ENCODE data around the gene NUFIP2.
A peak's percentile ranks its signal among the peaks of the same experiment; 100 is the strongest.
"Not testable (repeated sequence)": the region's sequence is repeated elsewhere in the genome, so short reads cannot be mapped to it uniquely, and the experiment has no call there.

NUFIP2 gene

DNA sequence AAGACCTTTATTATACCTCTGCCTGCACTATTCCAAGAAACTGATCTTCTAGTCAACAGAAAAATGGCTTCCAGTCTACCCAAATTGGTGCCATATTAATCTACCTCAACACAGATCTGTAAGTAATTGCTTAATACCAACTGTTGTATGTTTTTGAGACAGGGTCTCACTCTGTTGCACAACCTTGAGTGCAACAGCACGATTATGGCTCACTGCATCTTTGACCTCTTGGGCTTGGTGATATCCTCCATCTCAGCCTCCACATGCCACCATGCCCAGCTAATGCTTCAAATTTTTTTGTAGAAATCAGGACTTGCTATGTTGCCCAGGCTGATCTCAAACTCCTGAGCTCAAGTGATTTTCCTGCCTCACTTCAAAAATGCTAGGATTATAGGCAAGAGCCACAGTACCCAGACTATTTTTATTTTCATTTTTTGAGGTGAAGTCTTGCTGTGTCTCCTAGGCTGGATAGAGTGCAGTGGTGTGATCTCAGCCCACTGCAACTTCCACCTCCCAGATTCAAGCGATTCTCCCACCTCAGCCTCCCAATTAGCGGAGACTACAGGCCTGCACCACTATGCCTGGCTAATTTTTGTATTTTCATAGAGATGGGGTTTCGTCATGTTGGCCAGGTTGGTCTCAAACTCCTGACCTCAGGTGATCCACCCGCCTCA lies 14.4 kb downstream of the NUFIP2 start:
- no peak for DNase-seq (ENCODE audit: low read depth, low spot score)

DNA sequence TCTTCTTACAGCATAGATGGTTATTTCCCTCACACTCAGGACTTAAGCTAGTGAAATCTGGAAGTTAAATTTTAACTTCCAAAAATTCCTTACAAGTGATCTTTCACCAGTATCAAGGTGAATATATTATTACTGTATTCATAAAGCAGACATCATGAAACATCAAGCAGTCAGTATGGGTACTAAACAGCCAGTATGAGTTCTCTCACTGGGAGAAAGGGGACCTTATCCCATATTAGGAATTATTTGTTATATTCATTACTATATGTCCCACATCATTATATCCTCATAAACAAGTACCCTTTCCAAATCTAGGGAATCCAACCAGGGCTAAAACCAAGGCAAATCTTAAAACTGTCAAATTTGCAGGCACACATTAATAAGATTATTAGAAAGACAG lies 15.3 kb downstream of the NUFIP2 start:
- no peak for DNase-seq (ENCODE audit: low read depth, low spot score)

DNA sequence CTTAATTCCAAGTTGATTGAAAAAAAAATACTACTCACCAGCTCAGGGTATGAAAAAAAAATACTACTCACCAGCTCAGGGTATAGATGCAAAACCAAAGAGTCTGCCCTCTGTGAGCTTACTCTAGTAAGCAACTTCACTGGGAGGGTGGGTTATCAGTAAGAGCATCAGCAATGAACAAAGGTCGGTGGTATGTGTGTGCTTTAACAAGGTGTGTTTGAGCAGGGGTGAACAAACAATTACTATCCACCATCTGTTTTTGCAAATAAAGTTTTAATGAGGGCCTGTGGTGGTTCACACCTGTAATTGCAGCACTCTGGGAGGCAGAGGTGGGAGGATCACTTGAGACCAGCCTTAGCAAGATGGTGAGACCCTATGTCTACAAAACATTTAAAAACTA lies 20.0 kb downstream of the NUFIP2 start:
- no peak for DNase-seq (ENCODE audit: low read depth, low spot score)

DNA sequence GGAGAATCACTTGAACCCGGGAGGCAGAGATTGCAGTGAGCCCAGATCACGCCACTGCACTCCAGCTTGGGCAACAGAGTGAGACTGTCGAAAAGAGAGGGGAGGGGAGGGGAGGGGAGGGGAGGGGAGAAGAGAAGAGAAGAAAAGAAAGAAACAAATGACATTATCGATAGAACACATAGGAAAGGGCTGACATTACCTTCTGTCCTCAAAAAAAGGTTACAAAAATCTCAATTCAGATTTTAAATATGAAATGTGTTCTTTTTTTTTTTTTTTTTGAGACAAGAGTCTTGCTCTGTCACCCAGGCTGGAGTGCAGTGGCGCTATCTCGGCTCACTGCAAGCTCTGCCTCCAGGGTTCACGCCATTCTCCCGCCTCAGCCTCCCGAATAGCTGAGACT lies 22.0 kb downstream of the NUFIP2 start:
- not testable (repeated sequence) for DNase-seq (ENCODE audit: low read depth, low spot score)

DNA sequence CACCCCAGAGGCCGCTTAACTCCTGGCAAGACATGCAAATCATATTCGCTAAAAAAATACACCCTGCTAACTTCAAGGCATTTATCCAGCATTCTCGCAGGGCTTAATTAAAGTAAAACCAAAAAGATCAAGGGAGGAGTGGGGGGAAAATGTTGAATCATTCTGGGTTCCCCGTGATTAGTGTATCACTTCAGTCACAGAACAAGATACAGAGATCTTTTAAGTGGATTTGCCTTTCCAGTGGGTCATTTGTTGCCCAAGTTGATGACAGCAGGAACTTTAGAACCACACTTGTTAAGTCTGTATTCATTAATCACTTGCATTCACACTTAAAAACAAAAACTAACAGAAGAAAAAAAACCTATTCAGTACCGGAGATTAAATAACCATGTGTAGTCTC lies 30.0 kb downstream of the NUFIP2 start:
- DNase-seq (ENCODE audit: low read depth, low spot score): no peak

DNA sequence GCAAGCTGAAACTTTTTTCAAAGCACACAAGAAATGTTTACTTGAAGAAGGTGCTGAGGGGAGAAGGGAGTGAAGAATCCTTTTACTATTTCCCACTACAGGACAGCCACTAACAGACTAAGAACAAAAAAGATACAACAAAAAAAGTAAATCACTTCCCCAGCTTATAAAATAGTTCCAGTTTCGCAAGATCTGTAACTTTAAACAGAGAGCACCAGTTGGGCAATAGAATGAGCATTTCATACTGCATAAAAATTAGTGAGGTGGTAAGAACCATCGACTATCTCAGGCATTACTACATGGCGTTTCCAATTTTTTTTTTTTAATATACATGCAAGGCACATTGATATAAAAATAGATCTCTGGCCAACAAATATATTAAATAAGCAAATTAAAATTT lies 36.2 kb downstream of the NUFIP2 start:
- DNase-seq (ENCODE audit: low read depth, low spot score): no peak

DNA sequence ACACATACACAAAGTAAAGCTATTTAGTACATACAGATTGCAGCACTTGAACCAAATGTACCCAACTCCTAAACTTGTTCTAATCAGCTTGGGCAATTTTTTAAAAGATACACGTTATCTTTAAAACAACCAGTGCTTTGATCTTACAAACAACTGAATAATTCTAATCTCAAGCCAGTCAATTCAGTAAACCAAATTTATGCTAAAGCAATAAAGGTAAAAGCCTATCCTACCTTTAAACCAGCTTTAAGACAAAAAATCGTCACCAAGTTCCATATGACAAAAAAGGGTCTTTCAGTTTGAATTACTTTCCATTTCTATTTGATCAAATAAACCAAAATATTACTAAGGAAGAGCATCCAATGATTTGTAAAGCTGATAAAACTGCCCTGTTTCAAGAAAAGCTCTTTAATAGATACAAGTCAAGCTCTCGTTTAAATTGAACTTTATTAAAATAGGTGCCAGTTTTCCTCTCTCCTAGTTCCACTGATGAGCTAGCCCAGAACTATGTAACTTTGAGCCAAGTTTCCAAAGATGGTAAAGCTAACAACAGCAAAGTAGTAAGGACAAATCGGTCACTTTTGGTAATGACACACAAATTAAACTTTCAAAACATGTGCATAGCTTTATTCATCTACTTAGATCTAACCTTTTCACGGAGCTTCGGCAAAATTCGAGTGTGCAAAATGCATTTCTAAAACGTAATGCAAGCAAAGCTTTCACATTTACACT lies 37.0 kb downstream of the NUFIP2 start:
- DNase-seq (ENCODE audit: low read depth, low spot score): no peak

DNA sequence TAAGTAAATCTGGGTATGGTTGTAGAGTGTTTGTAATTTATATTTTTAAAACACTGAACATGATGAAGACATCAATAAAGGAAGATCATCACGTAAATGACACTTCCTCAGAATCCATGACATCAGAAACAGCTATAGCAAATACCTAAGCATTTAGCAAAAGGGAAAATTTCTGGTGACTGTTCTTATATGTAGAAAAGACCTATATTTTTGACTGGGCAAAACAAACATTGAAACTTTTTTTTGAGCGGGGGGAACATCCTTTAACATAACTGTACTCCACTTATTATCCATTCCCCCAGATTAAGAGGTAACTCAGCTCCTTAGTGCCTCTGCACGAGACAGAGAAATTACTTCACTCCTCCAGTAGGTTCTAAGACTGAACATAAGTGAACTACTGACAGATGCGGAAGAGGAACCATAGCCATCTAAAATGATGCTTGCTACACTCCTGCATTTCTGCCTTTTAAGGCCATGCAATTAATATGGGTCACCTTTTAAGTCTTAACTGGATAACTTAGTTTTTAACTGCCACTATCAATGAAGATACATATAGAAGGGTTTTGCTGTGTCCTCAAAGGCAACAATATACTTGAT lies 37.9 kb downstream of the NUFIP2 start:
- no peak for DNase-seq (ENCODE audit: low read depth, low spot score)

DNA sequence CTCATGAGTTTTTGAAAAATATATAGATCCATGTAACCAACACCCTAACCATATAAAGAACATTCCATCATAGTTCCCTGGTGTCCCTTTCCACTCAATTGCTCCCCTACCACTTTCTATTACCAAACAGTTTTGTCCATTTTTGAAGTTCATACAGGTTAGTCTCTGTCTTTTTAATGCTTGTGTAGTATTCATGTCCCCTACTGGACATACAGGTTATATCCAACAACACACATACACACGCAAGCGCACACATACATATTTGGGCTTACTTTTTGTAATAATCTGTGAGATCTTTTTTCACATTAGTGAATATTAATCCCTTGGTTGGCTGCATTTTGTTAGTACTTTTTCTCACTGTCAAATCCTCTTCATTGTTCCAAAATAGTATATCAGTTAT lies 40.9 kb downstream of the NUFIP2 start:
- DNase-seq (ENCODE audit: low read depth, low spot score): no peak

DNA sequence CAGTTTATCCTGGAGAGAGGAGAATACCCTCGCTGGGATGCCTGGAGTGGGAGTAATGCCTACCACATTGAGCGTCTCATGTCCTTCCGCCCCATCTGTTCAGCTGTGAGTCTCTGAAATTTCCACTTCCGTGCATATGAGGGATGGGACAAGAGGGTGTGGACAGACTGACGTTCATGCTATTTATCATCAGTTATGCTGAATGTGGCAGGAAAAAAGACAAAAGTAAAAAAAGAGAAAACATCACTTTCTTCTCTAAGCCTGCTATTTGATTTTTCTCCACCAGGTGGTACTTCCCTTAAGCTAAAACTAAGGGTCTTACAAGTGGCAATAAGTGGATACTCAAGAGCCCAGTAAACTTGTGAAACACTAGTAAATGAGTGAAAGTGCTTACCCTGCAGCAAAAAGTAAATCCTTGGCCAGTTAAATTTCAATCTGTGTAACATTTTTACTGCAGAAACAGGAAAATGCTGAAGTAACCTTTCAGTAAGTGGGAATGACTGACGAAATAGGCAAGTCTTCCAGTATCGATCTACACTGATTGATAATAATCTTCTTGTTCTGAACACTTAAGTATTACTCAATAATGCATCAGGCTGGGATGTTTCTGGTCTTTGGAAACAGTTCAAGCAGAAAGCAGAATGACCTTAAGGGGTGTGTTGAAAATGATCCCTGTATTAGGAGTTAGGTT lies 41.7 kb downstream of the NUFIP2 start:
- no peak for DNase-seq (ENCODE audit: low read depth, low spot score)

DNA sequence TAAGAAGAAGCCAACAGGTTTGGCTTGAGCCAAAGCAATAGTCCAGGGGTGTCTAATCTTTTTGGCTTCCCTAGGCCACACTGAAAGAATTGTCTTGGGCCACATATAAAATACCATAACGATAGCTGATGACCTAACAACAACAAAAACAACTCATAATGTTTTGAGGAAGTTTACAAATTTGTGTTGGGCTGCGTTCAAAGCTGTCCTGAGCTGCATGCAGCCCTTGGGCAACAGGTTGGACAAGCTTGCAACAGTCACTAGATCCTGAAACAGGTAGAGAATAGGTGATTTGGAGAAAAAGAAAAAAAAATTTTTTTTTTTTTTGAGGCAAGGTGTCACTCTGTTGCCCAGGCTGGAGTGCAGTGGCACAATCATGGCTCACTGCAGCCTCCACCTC lies 42.8 kb downstream of the NUFIP2 start:
- no peak for DNase-seq (ENCODE audit: low read depth, low spot score)

DNA sequence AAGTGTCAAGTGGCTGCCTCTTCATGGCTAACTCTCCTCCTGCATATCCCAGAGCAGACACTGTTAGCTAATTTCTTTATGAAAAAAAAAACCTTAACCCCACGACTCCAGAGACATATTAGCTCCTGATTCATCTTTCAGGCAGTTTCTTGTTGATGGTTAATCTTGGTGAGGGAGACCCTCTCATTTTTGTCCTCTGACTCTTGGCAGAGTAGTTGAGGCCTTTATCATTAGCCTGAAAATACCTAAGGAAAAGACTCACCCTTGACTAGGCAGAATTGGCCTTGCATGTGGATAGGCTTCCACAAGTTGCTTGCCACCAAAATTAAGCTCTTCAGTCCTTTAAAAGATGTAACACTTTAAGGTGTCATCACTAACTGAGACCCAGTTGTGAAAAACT lies 43.3 kb downstream of the NUFIP2 start:
- DNase-seq (ENCODE audit: low read depth, low spot score): no peak

DNA sequence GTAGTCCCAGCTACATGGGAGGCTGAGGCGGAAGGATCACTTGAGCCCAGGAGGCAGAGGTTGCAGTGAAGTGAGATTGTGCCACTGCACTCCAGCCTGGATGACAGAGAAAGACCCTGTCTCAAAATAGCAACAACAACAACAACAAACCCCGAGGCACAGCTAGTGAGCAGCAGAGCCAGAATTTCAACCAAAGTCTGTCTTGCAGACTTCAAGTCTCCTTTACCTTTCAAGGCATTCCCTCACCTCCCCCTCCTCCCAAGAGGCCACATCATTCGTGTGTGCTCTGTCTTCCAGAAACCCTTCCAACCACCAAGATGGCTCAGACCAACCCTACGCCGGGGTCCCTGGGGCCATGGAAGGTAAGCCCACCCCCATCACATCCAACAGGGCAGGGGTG lies 45.1 kb downstream of the NUFIP2 start:
- peak; percentile 73 for DNase-seq (ENCODE audit: low read depth, low spot score)

DNA sequence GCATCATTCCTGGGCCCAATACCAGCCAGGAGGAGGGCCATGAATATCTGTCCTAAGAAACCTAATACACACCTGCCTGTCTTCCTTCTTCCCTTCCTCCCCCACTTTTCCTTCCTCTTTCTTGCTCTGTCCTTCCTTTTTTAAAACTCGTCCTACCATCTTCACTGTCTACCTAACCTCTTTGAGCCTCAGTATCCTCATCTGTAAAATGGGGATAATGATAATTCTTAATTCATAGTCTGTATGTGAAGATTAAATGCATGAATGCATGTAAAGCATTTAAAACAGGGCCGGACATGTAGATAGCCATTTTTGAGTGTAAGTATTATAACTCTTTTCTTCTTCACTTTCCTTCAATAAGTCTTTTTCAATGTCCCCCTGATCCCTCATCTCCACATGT lies 46.7 kb downstream of the NUFIP2 start:
- DNase-seq (ENCODE audit: low read depth, low spot score): no peak

DNA sequence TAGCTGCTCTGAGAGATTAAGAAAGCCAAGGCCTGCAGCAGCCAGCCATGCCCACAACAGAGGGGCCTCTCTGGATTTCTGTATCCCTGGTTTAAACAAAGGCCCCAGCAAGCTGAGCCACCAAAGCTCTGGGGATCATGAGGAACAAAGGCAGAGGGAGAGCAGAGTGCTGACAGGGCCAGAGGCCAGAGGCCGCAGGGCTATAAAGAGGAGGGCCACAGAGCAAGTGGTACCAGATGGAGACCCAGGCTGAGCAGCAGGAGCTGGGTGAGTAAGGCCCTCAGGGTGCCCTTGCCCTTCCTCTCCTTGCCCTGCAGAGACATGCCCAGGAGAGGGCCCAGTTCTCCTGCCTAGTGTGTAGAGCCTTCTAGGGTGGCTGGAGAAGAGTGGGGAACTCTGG lies 47.3 kb downstream of the NUFIP2 start, which contains the start of gene CRYBA1:
CRYBA1 (plus strand) TSS at position 232 of the 400 bp plus-strand sequence; CDS start at position 237, 5 bp downstream.
- peak; percentile 56 for DNase-seq (ENCODE audit: low read depth, low spot score)

DNA sequence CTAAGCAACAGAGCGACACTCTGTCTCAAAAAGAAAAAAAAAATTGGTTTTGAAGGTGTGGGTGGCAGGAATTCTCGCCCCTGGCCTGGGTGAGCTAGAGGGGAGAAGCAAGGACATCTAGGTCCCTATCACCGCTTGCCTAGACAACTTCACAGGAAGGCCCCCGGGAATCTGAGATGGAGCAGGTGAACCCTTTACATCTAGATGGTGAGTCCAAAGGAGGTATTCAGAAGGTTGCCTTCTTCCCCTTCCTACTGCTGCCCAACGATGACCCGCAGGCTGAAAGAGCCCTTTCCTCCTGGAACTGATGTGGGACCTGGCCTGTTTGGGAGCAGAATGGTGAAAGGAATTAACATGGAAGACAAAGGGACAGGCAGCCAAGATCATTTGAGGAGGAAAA lies 48.5 kb downstream of the NUFIP2 start:
- DNase-seq (ENCODE audit: low read depth, low spot score): no peak

DNA sequence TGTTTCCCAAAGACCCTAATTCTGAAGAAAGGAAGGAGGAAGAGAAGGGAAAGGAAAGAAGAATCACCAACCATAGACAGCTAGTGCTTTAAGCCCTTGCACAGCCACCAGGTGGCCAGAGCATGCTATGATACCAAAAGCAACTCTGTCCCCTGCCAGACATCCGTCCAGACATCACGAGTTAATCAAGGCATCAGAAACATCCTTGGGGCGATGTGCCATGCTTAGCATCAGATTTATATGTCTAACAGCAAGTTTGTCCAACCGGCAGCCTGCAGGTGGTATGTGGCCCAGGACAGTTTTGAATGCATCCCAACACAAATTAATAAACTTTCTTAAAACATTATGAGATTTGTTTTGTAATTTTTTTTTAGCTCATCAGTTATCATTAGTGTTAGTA lies 50.2 kb downstream of the NUFIP2 start:
- DNase-seq (ENCODE audit: low read depth, low spot score): peak; percentile 41

DNA sequence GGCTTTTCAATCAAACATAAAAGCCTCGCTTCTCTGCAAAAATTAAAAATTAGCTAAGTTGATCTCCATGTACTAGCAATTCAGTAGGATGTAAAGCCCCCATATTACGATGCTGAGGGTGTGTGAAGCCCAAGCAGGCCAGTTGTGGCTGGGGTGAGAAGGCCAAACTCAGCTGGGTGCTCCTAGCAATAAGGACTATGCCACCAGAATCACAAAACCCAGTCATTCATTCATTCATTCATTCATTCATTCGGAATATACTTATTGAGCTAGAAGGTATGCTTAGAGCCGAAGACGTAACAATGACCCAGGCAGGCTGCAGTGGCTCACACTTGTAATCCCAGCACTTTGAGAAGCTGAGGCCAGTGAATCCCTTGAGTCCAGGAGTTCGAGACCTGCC lies 51.2 kb downstream of the NUFIP2 start:
- DNase-seq (ENCODE audit: low read depth, low spot score): no peak

DNA sequence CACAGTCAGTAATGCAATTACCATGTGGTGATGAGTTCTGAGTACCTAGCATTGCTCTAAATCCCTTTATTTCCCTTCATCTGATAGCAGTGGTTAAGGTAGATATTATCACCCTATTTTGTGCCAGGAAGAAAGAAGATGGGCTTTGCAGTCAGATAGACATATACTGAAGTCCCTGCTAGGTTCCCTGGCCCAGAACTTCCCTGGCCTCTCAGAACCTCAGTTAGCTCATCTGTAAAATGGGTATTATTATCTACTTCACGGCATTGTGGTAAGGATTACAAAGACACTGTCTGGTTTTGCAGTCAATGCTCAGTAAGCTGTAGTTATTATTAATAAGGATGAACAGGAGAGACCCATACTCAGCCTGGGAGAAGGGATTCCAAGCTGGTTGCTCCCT lies 51.9 kb downstream of the NUFIP2 start:
- DNase-seq (ENCODE audit: low read depth, low spot score): no peak

DNA sequence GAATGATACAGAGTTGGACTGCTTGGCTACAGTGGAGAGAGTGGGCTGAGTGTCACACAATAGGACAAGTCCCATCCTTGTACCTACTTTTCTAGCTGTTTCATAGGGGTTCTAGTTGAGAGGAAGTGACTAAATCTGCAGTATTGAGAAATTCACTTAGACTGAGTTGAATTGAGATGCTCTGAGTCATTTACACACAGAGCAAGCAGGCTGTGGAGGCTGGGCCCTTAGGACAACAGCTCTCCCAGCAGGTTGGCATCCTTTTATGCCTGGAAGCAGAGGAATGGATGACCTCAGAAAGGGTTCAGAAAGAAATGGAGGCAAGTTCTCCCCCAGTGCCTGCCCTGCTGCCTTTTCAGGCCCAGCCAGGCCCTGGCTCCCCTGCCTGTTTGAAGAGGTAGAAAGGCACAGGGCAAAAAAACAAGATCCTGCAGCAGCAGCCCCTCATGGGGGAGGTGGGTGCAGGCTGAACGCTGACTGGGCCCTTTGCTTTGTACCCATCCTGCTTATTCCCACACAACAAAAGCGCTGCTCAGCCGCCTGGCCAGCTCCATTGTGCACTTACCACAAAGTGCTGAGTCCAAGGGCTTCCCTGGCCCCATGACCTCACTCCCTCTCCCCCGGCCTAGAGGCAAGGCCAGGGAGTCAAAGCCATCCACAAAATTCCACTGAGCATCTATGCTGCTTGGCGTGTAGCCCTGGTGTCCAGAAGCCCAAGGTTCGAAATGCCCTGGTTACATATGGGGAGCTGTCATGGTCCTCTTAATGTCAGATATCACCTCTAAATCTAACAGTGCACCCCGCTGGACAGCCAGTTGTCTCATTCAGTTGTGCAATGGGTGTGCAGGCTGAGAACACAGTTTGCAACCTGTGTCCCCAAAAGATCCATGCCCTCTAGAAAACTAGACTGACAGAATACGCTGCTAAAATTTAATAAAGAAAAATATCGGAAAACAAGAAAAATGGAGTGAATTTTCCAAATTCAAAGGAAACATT lies 52.7 kb downstream of the NUFIP2 start:
- DNase-seq (ENCODE audit: low read depth, low spot score): peak; percentile 82

DNA sequence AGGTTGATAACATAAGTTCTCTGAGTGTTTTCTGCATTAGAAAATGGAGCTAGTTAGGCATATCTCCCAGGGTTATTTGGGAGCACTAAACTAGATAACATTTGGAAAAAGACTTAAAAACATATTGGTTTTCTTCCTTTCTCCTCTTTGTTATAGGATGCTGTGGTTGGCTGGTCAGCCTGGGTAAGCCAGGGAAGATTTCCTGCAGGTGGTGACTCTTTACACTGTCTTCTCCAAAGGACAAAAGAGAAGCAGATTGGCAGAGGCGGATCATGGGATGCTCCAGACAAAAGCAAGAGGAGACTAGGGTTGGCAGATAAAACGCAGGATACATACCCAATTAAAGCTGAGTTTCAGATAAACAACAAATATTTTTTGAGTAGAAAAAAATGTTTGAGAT lies 53.5 kb downstream of the NUFIP2 start:
- DNase-seq (ENCODE audit: low read depth, low spot score): no peak
